Embryonic facial prominence (tissue), 1 donor: Measurements from ENCODE around the gene FXYD1.
A peak's percentile ranks its signal among the peaks of the same experiment; 100 is the strongest.
"Not testable (repeated sequence)": the region's sequence is repeated elsewhere in the genome, so short reads cannot be mapped to it uniquely, and the experiment has no call there.

Experiments
- DNase-seq: peaks from one replicate; pipeline ENCODE4 v3.0.0-alpha.2; 2016; ENCODE audit errors: extremely low spot score

Gene FXYD1

DNA sequence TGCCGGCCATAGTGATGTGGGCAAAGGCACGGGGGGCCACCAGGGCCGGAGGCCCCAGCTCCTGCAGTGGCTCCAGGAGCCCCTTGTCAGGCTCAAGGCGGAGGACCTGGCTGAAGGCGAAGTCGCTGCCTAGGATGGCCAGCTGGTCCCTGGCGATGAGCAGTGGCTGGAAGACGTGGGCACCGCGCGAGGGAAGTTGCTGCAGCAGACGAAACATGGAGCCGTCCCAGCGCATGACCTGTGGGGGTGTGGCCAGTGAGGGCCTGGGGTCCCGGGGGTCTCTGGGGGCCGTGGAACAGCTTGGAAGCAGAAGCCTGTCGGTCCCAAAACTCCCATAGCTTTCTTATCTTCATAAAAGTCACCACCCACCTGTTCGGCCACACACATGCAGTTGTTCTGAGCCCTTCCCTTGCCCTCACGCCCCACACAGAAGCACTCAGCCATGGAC, 13.3 kb upstream of the FXYD1 start:
- no peak for DNase-seq

DNA sequence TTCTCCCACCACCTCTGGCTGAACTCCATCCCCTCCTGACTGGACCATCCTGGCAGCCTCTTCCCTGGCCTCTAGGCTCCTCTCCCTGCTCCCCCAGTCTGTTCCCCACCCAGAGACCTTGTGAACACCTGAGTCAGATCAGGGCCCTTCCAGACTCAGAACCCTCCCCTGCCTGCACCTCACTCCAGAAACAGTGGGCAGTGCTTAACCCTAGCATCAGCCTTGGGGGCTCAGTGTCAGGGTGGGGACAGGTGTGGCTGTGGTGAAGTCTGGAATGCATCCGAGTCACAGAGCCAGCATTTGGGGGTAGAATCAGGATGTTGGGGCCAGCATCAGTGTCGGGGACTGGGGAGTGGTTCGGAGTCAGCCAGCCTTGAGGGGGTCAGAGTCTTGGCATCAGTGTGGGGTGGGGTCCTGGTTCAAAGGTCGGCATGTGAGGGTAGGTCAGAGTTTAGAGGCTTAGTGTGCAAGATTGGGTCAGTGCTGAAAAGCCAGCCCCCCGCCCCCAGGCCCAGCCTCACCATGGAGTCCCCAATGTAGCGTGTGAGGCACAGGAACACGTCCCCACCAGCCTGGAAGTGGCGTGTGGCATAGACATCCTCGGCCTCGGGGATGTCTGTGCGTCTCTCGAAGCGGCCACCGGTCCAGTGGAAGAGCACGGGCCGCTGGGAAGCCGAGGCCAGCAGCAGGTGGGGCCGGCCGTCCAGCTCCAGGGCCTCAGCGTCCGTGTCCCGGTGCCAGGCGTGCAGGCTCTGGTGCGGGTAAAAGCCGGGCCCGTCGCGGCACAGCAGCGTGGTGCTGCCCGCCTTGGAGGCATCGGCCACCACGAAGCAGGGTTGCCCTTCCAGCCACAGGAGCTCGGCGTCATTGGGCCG, 12.6 kb upstream of the FXYD1 start:
- no peak for DNase-seq

DNA sequence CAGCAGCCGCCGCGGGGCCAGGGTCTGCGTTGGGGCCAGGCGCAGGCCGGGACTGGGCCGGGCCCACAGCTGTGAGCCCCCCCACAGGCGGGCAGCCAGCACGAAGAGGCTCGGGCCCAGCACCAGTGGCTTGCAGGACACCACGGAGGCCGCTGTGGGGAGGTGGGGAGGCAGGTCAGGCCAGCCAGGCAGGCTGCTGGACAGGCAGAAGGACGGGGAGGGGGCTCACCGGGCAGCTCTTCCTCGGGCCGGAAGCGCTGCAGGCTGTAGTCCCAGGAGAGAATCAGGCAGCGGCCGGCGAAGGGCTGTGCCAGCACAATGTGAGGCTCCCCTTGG, 12.0 kb upstream of the FXYD1 start:
- no peak for DNase-seq

DNA sequence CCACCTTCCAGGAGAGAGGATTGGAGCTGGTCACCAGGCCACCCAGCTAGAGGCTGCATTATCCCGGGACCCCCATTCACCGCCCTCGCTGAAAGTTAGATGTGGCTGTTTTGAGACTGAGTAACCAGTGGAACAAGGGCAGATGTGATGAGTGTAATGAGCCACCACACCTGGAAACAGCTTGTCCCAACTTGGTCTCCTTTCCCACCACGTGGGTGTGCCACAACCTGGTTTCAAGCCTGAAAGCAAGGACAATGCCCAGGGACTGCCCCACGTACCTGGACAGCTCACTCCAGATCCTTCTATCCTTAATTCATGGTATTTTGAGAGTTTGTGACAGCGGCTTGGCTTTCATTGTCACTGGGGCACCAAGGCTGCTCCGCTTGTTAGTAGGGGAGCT, 10.8 kb upstream of the FXYD1 start:
- no peak for DNase-seq

DNA sequence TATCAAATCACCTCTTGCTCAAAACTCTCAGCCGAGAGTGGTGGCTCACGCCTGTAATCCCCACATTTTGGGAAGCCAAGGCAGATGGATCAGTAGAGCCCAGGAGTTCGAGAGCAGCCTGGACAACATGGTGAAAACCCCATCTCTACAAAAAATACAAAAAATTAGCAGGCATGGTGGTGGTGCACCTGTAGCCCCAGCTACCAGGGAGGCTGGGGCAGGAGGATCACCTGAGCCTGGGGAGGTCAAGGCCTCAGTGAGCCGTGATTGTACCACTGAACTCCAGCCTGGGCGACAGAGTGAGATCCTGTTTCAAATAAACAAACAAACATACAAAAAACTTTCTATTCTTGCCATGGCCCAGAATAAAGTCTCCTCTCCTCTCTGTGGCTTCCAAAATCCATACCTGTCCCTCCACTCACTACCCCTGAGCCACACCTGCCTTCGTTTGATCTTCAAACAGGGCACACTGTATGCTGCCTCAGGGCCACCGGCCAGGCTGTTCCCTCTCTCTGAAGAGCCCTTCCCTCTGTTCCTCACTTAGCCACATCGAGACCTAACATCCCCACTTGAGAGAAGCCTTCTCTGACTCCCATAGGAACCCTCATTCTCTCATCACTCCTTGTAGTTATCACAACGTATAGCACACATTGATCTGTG, 10.1 kb upstream of the FXYD1 start:
- DNase-seq = no peak

DNA sequence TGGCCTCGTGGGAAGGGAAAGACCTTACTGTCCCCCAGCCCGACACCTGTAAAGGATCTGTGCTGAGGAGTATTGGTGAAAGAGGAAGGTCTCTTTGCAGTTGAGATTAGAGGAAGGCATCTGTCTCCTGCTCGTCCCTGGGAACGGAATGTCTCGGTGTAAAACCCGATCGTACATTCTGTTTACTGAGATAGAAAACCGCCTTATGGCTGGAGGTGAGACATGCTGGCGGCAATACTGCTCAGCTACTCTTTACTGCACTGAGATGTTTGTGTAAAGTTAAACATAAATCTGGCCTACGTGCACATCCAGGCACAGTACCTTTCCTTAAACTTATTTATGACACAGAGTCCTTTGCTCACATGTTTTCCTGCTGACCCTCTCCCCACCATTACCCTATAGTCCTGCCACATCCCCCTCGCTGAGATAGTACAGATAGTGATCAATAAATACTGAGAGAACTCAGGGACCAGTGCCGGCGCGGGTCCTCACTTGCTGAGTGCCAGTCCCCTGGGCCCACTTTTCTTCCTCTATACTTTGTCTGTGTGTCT, 8.8 kb upstream of the FXYD1 start:
- DNase-seq = not testable (repeated sequence)

DNA sequence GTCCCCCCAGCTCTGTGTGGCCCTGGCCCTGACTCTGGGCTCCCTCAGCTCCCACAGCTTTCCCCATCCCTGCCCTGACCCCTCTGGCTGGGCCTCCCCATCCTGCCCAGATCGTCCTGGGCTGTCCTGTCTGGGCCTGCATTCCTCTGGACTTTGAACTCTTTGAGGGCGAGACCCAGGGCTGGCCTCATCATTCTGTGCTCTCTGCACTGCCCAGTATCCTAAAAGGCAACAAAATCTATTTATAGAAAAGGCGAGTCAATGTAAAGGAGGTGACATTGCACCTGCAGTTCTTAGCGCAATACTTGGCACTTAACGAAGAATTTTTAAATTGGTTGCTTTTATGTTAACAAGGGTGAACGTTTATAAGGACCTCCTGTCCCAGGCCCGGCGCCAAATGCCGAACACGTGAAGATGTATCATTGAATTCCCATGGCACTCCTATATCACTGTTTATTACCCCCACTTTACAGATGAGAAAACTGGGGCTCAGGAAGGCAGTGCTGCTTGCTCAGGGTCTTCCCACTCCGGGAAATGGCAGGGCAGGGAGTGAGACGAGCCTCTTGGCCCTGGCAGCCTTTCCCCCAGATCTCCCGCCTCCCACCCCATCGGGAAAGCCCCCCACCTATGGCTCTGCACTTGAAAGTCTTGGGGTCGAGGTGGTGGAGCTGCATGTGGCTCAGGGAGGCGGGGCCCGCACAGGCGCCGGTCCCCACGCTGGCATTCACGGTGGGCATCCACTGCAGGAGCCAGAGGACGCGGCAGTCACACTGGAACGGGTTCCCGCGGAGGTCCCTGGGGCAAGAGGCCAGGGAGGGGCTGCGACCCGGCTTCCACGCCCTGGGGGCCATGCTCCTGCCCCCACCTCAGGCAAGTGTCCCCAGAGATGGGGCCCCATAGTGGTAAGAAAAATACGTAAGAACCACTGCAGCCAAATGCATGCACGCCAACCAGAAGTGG, 7.6 kb upstream of the FXYD1 start:
- no peak for DNase-seq

DNA sequence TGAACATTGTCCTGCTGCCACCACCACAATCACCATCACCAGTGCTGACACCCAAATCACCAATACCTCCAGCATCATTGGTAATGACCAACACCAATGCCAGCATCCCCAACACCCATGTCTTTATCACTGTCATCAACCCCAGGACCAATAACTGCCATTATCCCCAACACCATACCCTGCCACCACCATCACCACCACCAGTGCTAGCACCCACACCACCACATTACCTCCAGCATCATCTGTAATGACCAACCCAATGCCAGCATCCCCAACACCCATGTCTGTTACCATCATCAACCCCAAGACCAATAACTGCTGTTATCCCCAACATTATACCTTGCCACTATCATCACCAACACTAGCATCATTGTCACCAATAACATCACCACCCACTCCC, 6.4 kb upstream of the FXYD1 start:
- no peak for DNase-seq

DNA sequence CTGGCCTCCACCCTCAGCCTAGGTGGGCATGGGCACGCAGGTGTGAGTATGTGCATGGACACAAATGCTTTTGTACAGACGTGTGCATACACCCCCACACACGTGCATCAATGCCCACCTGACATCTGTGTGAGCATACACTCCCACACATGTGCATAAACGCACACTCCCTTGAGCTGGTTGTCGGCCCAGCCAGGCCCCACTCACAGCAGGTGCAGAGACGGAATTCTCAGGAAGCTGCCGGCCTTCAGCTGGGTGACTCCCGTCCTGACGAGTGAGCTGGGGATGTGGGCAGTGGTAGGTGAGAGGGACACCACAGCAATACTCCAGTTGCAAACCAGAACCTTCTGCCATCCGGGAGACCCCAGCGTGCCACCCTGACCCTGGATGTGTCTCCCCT, 4.8 kb upstream of the FXYD1 start:
- no peak for DNase-seq

DNA sequence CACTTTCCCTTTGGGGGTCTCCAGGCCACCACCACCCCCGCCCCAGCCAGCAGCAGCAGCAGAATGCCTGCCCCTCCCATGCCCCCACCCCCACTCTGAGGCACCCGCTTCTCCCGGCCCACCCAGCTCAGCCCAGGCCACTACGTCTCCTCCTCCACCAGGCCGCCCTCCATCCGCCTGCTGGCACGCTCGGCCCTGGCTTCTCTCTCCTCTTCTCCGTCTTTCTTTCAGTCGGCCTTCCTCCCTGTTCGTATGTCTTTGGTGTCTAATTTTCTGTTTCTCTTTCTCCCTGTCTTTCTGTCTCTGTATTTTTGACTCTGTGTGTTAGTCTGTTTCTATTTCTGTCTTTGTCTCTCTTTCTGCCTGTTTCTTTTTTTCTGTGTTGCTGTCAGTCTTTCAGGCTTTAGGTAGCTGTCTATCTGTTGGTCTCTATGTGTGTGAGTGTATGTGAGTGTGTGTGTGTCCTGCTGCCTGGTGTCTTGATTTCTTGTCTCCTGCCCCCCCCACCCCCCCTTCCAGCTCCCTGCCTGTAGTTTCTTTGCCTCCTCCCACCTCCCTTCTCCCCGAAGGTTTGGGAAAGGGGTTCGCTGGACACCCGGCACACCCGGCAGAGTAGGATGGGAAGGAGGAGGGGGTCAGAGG, 3.9 kb upstream of the FXYD1 start, which contains the start of gene LGI4:
TSS of gene LGI4 (minus strand) at position 459 of the 642 bp plus-strand sequence. CDS start at position 80, 379 bp downstream.
- peak; percentile 24 for DNase-seq

DNA sequence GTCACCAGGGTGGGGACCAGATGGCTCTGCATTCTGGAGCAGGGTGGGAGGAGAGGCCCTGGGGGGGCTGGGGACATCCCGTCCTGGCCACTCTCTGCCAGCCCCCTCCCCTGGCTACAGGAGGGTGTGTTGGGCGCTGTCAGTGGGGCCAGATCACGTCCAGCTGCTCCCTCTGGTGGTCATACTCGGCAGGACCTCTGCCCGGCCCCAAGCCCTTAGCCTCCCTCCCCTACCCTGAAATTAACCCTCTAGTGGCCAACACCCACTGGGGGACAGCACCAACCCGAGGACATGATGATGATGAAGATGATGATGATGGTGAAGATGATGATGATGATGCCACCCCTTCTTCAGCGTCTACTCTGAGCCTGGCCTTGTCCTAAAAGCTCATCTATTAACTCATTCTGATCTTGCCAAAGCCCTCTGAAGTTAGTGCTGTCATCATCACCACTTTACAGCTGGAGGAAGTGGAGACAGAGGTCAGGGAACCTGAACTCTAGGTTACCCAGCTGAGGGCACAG, 3.2 kb upstream of the FXYD1 start:
- peak; percentile 51 for DNase-seq

DNA sequence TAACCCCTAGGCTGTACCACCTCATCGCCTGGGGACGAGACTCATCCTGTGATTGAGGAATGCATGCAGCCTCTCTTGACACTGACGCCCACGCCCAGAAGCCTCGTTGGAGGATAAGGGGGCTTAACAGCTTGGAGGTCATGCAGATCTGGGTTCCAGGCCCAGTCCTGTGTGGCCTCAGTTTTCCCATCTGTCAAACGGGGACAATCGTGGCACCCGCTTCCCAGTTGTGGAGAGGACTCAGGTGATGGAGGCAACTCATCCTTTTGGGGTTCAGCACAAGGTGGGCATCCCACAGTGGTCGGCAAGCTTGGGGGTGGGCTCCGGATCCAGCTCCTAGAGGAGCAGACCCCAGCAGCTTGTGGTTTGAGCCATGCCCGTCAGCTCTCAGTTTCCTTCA, 2.4 kb upstream of the FXYD1 start:
- DNase-seq = no peak

DNA sequence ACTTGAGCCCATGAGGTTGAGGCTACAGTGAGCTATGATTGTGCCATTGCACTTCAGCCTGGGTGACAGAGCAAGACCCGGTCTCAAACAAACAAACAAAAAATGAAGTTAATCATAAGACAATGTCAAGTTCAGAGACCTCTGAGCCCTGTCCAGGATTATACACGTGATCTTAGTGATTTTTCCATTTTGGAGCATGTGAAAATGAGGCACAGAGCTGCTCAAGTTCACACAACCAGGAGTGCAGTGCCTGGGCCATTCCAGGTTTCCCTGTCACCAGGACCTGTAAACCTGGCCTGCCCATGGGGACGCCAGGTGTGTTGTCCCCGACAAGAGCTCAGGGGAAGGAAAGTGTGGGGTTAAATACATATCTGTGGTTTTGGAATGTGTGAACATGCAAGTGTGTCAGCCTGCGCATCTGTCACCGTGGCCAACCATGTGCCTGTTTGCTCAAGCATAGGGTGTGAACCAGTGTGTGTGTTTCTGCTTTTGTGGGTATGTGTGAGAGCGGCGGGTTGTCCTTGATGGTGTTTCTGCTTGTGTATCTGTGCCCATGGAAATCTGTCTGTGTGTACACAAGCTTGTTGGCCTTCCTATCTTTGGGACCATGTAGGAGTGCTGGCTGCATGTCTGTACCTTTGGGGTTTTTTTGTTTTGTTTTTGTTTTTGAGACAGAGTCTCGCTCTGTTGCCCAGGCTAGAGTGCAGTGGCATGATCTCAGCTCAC, 1.5 kb upstream of the FXYD1 start:
- DNase-seq = no peak

DNA sequence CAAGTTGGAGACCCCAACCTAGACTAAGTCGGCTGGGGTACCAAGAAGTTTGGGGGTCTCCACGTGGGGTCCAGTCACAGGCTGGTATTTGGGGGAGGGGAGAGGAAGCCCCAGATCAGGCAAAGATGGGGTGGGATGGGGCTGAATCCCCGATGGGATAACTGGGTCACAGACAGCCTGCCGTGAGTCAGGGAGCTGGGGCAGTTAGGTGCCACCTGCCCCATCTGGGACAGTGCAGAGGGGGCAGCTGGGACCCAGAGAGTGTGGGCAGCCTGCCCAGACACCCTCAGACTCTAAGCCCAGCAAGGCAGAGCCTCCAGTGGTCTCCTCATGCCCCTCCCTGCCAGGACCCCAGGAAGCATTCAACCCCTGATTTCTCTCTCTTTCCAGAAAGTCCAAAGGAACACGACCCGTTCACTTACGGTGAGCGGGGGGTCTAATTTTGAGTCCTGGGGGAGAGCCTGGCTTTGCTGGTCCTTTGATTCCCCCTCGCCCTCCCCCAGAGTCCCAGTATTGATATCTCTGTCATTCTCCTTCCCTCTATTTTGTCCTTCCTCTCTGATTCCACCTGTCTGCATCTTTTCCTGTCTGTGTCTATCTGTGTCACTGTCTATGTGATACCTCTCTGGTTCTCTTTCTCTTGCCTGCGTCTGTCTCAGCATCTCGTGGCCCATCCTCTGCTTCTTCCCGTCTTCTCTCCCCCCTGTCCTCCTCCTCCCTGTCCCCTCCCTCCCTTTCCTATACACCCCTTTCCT, 1.8 kb downstream of the FXYD1 start:
- DNase-seq = no peak

DNA sequence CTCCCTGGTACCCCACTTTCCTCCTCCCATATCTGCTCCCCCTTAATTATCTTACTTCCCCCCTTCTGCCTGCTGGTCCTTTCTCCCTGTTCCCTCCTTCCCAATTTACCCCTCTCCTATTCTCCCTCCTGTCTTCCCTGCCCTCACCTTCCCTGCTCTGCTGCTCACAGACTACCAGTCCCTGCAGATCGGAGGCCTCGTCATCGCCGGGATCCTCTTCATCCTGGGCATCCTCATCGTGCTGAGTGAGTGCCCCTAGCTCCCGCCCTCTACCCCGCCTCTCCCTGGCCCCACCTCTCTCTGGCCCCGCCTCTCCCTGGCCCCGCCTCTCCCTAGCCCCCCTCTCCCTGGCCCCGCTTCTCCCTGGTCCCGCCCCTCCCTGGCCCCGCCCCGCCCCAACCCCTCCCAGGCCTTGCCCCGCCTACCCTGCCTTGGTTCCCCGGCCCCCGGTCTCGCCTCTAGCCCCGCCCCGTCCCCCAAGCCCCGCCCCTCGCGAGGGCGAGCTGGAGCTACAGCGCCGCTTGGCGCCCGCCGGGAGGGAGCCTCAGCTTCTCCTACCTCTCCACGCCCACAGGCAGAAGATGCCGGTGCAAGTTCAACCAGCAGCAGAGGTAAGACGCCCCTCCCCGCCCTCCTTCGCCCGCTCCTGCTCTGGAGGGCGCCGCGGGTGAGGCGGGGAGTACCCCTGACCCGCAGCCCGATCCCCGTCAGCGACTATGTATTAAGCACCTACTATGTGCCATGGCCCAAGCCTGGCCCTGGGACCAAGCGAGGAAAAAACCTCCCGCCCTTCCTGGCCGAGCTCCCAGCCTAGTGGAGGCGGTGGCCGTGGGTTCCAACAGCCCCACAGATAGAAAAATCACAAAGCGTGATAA, 2.6 kb downstream of the FXYD1 start:
- DNase-seq = peak; percentile 58

DNA sequence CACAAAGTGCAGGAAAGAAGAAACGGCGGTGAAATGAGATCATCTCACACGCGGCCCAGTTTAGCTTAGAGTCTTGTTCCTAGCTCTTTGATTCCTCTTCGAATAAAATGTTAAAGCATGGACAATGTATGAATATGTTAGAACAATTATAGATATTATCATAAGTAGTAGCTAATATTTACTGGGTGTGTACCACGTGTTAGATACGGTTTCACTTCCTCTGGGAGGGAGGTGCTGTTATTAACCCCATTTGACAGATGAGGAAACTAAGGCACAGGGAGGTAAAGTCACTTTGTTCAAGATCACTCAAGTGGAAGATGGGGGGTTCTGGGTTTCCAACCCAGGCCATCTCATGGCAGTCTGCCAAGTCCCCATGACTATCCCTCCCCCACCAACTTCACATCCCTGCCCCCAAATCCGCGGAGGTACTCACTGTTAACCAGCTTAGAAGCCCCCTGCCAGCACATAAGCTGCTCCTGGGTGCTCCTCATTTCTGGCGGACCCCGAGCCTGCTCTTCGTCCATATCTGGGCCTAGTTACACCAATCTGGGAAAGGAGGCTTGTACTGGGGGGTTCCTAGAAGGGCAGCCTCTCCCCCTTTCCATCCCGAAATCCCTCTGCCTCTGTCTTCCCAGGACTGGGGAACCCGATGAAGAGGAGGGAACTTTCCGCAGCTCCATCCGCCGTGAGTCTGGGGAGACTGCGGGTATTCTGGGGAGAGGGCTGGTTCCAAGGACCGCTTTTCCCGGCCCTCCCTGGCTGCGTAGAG, 3.4 kb downstream of the FXYD1 start:
- DNase-seq = no peak

DNA sequence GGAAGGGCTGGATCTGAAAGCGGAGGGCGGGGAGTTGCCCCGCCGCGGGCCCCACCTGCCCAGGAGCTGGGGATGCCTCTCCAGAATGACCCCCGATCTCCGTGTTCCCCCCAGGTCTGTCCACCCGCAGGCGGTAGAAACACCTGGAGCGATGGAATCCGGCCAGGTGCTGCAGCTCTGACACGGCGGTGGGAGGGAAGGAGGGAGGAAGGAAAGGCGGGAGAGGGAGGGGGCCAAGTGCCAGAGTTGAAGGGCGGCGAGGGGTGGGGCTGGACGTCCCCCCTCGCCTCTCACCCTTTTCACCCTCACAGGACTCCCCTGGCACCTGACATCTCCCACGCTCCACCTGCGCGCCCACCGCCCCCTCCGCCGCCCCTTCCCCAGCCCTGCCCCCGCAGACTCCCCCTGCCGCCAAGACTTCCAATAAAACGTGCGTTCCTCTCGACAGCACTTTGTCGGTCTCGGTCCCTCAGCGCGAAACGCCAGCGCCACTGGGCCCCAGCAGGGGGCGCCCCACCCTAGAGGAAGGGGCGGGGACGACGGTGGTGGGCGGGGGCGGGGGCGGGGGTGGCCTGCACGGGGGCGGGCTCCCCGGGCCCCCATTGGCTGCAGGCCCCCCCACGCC, 4.1 kb downstream of the FXYD1 start:
- DNase-seq = no peak
